Neural progenitor cell (in vitro differentiated cells): ENCODE results near the gene CENPB.

Experiments used
- EZH2 ChIP-seq: fragments of 200-600 bp; sonication (generic); IDR thresholded peaks from 2 replicates; pipeline ENCODE4 v1.6.1; 2017; ENCODE audit warnings: antibody characterized with exemption, mild to moderate bottlenecking, moderate library complexity
- EZH2phosphoT487 ChIP-seq: fragments of 200-600 bp; sonication (generic); IDR thresholded peaks from 2 replicates; pipeline ENCODE4 v1.6.1; 2017; ENCODE audit warnings: antibody characterized with exemption
- TF ChIP-seq, protein P1 (sequence below): fragments of 200-600 bp; sonication (generic); IDR thresholded peaks from 2 replicates; pipeline ENCODE4 v1.5.1; 2017; ENCODE audit warnings: antibody characterized with exemption, mild to moderate bottlenecking

DNA sequence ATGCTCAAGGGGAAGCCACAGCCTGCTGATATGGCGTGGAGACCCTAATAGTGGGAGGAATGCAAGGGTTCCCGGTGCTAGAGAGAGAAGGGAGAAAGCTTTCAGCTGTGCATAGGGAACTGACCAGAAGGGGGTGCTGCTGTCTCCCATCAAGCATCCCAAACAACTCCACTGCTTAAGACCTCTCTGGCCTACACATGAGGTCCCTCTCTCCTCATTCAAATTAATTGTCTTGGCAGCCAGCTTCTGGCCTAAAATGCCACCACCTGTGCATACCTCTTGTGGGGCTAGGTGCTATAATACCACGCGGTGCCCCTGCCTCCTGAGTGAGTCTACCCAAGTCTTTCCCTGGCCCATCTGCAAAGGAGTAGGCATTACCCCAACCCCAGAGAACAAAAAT, 33.4 kb downstream of the CENPB start:
- TF ChIP-seq, protein P1, sequence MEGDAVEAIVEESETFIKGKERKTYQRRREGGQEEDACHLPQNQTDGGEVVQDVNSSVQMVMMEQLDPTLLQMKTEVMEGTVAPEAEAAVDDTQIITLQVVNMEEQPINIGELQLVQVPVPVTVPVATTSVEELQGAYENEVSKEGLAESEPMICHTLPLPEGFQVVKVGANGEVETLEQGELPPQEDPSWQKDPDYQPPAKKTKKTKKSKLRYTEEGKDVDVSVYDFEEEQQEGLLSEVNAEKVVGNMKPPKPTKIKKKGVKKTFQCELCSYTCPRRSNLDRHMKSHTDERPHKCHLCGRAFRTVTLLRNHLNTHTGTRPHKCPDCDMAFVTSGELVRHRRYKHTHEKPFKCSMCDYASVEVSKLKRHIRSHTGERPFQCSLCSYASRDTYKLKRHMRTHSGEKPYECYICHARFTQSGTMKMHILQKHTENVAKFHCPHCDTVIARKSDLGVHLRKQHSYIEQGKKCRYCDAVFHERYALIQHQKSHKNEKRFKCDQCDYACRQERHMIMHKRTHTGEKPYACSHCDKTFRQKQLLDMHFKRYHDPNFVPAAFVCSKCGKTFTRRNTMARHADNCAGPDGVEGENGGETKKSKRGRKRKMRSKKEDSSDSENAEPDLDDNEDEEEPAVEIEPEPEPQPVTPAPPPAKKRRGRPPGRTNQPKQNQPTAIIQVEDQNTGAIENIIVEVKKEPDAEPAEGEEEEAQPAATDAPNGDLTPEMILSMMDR = peak; percentile 78
- no peak for TF ChIP-seq EZH2
- TF ChIP-seq EZH2phosphoT487 = no peak
